ENCODE data around the gene SUGCT.

- TF ChIP-seq BCL11B (tag by site-specific recombination; IDR thresholded peaks at IDR 0.05; ENCODE audit: low read depth) (no peak), ZNF404 (tag by site-specific recombination; IDR thresholded peaks at IDR 0.05) (no peak), SP2 (tag by site-specific recombination; IDR thresholded peaks at IDR 0.05) (no peak), CTCF (tag by site-specific recombination; IDR thresholded peaks at IDR 0.05) (no peak), ZNF660 (tag by site-specific recombination; IDR thresholded peaks at IDR 0.05) (no peak), ZNF121 (tag by site-specific recombination; IDR thresholded peaks at IDR 0.05) (no peak), REST (tag by site-specific recombination; IDR thresholded peaks at IDR 0.05) (no peak)
Measured at GRCh38 chr7:40798613-40799012, 663.8 kb downstream of the SUGCT start.

All from HEK293 (cell line).